GM12878 (cell line): ENCODE measurements around the gene FARS2. TPM values are rescaled to one million over a fixed set of nuclear protein-coding genes. Genes with fewer than 3 reads are reported as not detected.

Experiments
- ATAC-seq: fragments of 200-7000 bp; cut with Tn5 transposase; 3 replicates; pipeline ENCODE4 v1.9.1; 2020; ENCODE audit warnings: mild to moderate bottlenecking, moderate library complexity
- BruUV-seq: library from RNA; stranded (reverse); fragments of 400-500 nt; replicated peaks from 2 replicates; lab custom pipeline; 2021; lab: Mats Ljungman, UMichigan
- CTCF ChIA-PET: fragments of 300-600 bp; sonication (Branson Sonifier 250); formaldehyde crosslinking; extraction: SDS; loops from one replicate; lab custom pipeline; 2021; ENCODE audit warnings: inconsistent platforms; lab: Yijun Ruan, JAX
- POLR2A ChIA-PET: fragments of 350-600 bp; formaldehyde crosslinking; extraction: SDS; loops from one replicate; lab custom pipeline; 2021; ENCODE audit warnings: inconsistent platforms; lab: Charles Lee
- RAD21 ChIA-PET: fragments of 300-600 bp; sonication (Branson Sonifier 250); formaldehyde crosslinking; loops from one replicate; lab custom pipeline; 2023; ENCODE audit warnings: antibody characterized with exemption; ENCODE audit not compliant: unreplicated experiment; lab: Charles Lee
- SMC1A ChIA-PET: fragments of 300-600 bp; sonication (Branson Sonifier 250); formaldehyde crosslinking; loops from one replicate; lab custom pipeline; 2023; ENCODE audit not compliant: unreplicated experiment, uncharacterized antibody; lab: Charles Lee
- DNase-seq: peaks from one replicate; pipeline ENCODE4 v3.0.0-alpha.2; 2011; ENCODE audit warnings: low read depth, low spot score
- FAIRE-seq: peaks from 3 replicates; lab custom pipeline; 2011; peaks lifted over from hg19 to GRCh38; lab: Jason Lieb, UNC
- H2AFZ ChIP-seq: 2 replicates; pipeline ENCODE4 v1.6.0; 2011; ENCODE audit warnings: low read depth, low read length, control low read depth; ENCODE audit not compliant: control insufficient read depth
- H3K27ac ChIP-seq: 2 replicates; pipeline ENCODE4 v1.5.1; 2011; ENCODE audit warnings: control low read depth; ENCODE audit not compliant: control insufficient read depth, insufficient read depth
- H3K27me3 ChIP-seq, 2 experiments: replicated peaks in 1 of 2; 2 replicates each; pipeline versions ENCODE4 v1.6.0 to v1.6.1; 2011; ENCODE audit warnings: low read length in 1 of 2; ENCODE audit not compliant: control insufficient read depth in 2 of 2, insufficient read depth in 2 of 2
- H3K36me3 ChIP-seq, 2 experiments: 2 replicates each; pipeline ENCODE4 v1.5.1; 2011; ENCODE audit warnings: low read length in 1 of 2; ENCODE audit not compliant: control insufficient read depth in 2 of 2, insufficient read depth in 2 of 2
- H3K4me1 ChIP-seq: 2 replicates; pipeline ENCODE4 v1.6.1; 2011; ENCODE audit warnings: mild to moderate bottlenecking, low read length, moderate library complexity, mixed read lengths; ENCODE audit not compliant: control insufficient read depth, insufficient read depth
- H3K4me2 ChIP-seq: 2 replicates; pipeline ENCODE4 v1.6.0; 2011; ENCODE audit warnings: control low read depth; ENCODE audit not compliant: control insufficient read depth, insufficient read depth
- H3K4me3 ChIP-seq: fragments of 200-600 bp; sonication (generic); 2 replicates; pipeline ENCODE4 v1.5.1; 2016
- H3K79me2 ChIP-seq: 2 replicates; pipeline ENCODE4 v1.6.0; 2011; ENCODE audit warnings: low read length; ENCODE audit not compliant: control insufficient read depth, insufficient read depth
- H3K9ac ChIP-seq: 2 replicates; pipeline ENCODE4 v1.8.0; 2011; ENCODE audit warnings: low read length, control low read depth, mixed read lengths; ENCODE audit not compliant: control insufficient read depth, insufficient read depth
- H3K9me3 ChIP-seq: replicated peaks from 3 replicates; pipeline ENCODE4 v1.5.1; 2011; ENCODE audit warnings: mild to moderate bottlenecking, low read length; ENCODE audit not compliant: control insufficient read depth, insufficient read depth
- H4K20me1 ChIP-seq: 2 replicates; pipeline ENCODE4 v1.6.0; 2011; ENCODE audit not compliant: control insufficient read depth, insufficient read depth
- BCL11A ChIP-seq: IDR thresholded peaks from 2 replicates; pipeline ENCODE4 v1.6.1; 2011; ENCODE audit warnings: low read depth, low read length
- BHLHE40 ChIP-seq, 2 experiments: fragments of 450-650 bp in 1 of 2; IDR thresholded peaks; 2 replicates each; pipeline ENCODE4 v1.6.1; 2011 to 2017; ENCODE audit warnings: low read depth in 2 of 2, borderline replicate concordance in 1 of 2, improper control_type of control experiment in 1 of 2, low read length in 1 of 2, mild to moderate bottlenecking in 1 of 2
- JUNB ChIP-seq: IDR thresholded peaks from 2 replicates; pipeline ENCODE4 v1.6.1; 2016; ENCODE audit warnings: antibody characterized with exemption, mild to moderate bottlenecking
- MEF2A ChIP-seq: IDR thresholded peaks from 2 replicates; pipeline ENCODE4 v1.6.1; 2011; ENCODE audit warnings: low read depth, mild to moderate bottlenecking, low read length, moderate library complexity; ENCODE audit not compliant: insufficient read depth
- MTA2 ChIP-seq: fragments of 450-650 bp; IDR thresholded peaks from 2 replicates; pipeline ENCODE4 v1.6.1; 2016; ENCODE audit warnings: low read depth, mild to moderate bottlenecking, moderate library complexity
- PBX3 ChIP-seq: IDR thresholded peaks from 2 replicates; pipeline ENCODE4 v1.6.1; 2011; ENCODE audit warnings: mild to moderate bottlenecking, low read depth, low read length, moderate library complexity; ENCODE audit not compliant: insufficient replicate concordance
- RFX5 ChIP-seq: IDR thresholded peaks from 2 replicates; pipeline ENCODE4 v1.6.1; 2011; ENCODE audit warnings: low read depth, low read length, improper control_type of control experiment
- SMARCA5 ChIP-seq: fragments of 450-650 bp; IDR thresholded peaks from 2 replicates; pipeline ENCODE4 v1.6.1; 2017; ENCODE audit warnings: mild to moderate bottlenecking
- SREBF1 ChIP-seq: IDR thresholded peaks from 2 replicates; pipeline ENCODE4 v1.6.1; 2012; ENCODE audit warnings: mild to moderate bottlenecking, low read length
- SRF ChIP-seq, 2 experiments: IDR thresholded peaks; 2 replicates each; pipeline ENCODE4 v1.6.1; 2011; ENCODE audit warnings: low read depth in 2 of 2, low read length in 2 of 2, mild to moderate bottlenecking in 1 of 2, moderate library complexity in 1 of 2
- WGBS: methylation state at CpG from one replicate; pipeline ENCODE4 v1.1.6; 2016; ENCODE audit warnings: low lambda C conversion rate; ENCODE audit not compliant: insufficient replicate concordance, insufficient coverage; ENCODE audit errors: missing lambda C conversion rate; 5-methylcytosine and 5-hydroxymethylcytosine counted together
- in situ Hi-C: fragments of 300-500 bp; cut with MboI; formaldehyde crosslinking; loops from 9 replicates; pipeline ENCODE4 v1.14.3; 2018; ENCODE audit warnings: mixed read lengths
- intact Hi-C: fragments of 100-400 bp; cut with micrococcal nuclease; formaldehyde crosslinking; loops from one replicate; pipeline ENCODE4 v1.14.2; 2022; ENCODE audit not compliant: unreplicated experiment
- polyA plus RNA-seq, 11 experiments: library from polyadenylated mRNA; depleted of rRNA in 4 of 11; unstranded in 6 of 11; stranded (reverse) in 5 of 11; fragments of >200 nt; fragmentation: Nextera tagmentation in 4 of 11; fragmentation: Illumina TruSeq in 1 of 11; extraction: Ambion mirVana in 4 of 11; extraction: Trizol in 1 of 11; gene quantifications; 1 replicate in 1 of 11; 2 replicates in 10 of 11; pipeline versions ENCODE4 v1.2.1 to v1.2.3, GENCODE V29; 2011 to 2016; ENCODE audit warnings: inconsistent platforms in 2 of 11, missing spikeins in 2 of 11, low read depth in 1 of 11
- total RNA-seq, 4 experiments: library from RNA; depleted of rRNA in 3 of 4; stranded (reverse); fragments of >200 nt in 3 of 4; fragmentation: Illumina TruSeq in 1 of 4; extraction: Trizol in 1 of 4; gene quantifications; 2 replicates each; pipeline versions ENCODE4 v1.2.1 to v1.2.3, GENCODE V29; 2013 to 2021

Gene FARS2
- total and polyA plus RNA-seq, 10 of the 15 experiments (the other 5 are each of a cell fraction or from before 2014, with no cell fraction given) = 16.8 to 46.7 (median 25.6) TPM

GRCh38 chr6:5278565-5279120 is 17.3 kb downstream of the FARS2 start:
- DNase-seq (no peak), FAIRE-seq (no peak), ATAC-seq (peak; percentile 48)
- no peak overlapping the region for H3K4me3 ChIP-seq
- H3K4me1 ChIP-seq = peaks cover 21% of the 10 kb centered on the region
- no peaks in the 10 kb centered on the region for H3K27me3 ChIP-seq
- H4K20me1 ChIP-seq = no peaks in the 10 kb centered on the region
- peak overlapping the region; percentile 66 for H3K4me2 ChIP-seq
- no TSS peak for BruUV-seq
- peak overlapping the region; percentile 28 for H3K27ac ChIP-seq
- H3K9me3 ChIP-seq = no peaks in the 10 kb centered on the region
- 0% methylated on average over 3 of the region's 3 CpGs for WGBS
- CTCF ChIA-PET = interaction anchor here (0.6 to 3.6 kb wide), 4 partner anchors 12 to 114 kb away, joined by 3 to 19 read pairs (median 4); no protein-coding TSS in a partner anchor
- SMC1A ChIA-PET = interaction anchor here (0.7 to 2.2 kb wide), 7 partner anchors 12 to 135 kb away, joined by 3 to 22 read pairs (median 3); no protein-coding TSS in a partner anchor
- POLR2A ChIA-PET = interaction anchor here (0.6 to 1.6 kb wide), 2 partner anchors 12 to 26 kb away, joined by 3 to 7 read pairs; no protein-coding TSS in a partner anchor
- H3K36me3 ChIP-seq = no peaks in the 10 kb centered on the region; a peak in 1 of 4 replicates
- H3K9ac ChIP-seq = no peak overlapping the region
- in situ Hi-C loops (no loop called here), intact Hi-C loops (loop anchor here (1.0 kb wide), 2 partner anchors 17 to 24 kb away; partner anchors contain the start of gene FARS2)
- H2AFZ ChIP-seq = peak overlapping the region; percentile 73; the same call in 1 of the 2 replicates
- RAD21 ChIA-PET = interaction anchor here (1.0 to 3.0 kb wide), 3 partner anchors 12 to 24 kb away, joined by 3 to 13 read pairs (median 5); no protein-coding TSS in a partner anchor
- no peaks in the 10 kb centered on the region; the same call in none of the 2 replicates for H3K79me2 ChIP-seq
- no peak for TF ChIP-seq RFX5
- TF ChIP-seq BHLHE40 (IDR thresholded peaks at IDR 0.05; ENCODE audit: borderline replicate concordance in 1 of 2, low read depth in 2 of 2, low read length in 1 of 2) = 0 out of 4 replicates have a peak, but pooled peaks of 1 of the 2 experiments have one; percentile 10

- intact Hi-C loops = no loop called here
- WGBS = 42% methylated on average over 2 of the region's 2 CpGs
Observed at GRCh38 chr6:5279891-5280338, 18.6 kb downstream of the FARS2 start.

More at GRCh38 chr6:5279891-5280338, 18.6 kb downstream of the FARS2 start:
- in situ Hi-C loops = no loop called here
- no peaks in the 10 kb centered on the region; the same call in none of the 2 replicates for H3K79me2 ChIP-seq
- DNase-seq (no peak), FAIRE-seq (peak; percentile 7), ATAC-seq (peak; percentile 66)
- CTCF ChIA-PET = interaction anchor here (0.7 to 1.8 kb wide), 3 partner anchors 23 to 136 kb away, joined by 3 to 11 read pairs (median 3); no protein-coding TSS in a partner anchor
- POLR2A ChIA-PET = no interaction called here
- no peak overlapping the region for H2AFZ ChIP-seq
- peak; percentile 88 for TF ChIP-seq MTA2
- TF ChIP-seq BCL11A = peak; percentile 52
- TF ChIP-seq SREBF1 = peak; percentile 39; the same call in 1 of the 2 replicates
- 0 out of 2 replicates have a peak, but pooled peaks have one; percentile 43 for TF ChIP-seq MEF2A
- TF ChIP-seq PBX3 = no peak
- peak; percentile 6 to 80; a peak in 1 of 4 replicates for TF ChIP-seq SRF (IDR thresholded peaks at IDR 0.05; ENCODE audit: low read depth in 2 of 2, low read length in 2 of 2)
- TF ChIP-seq SMARCA5 = no peak
- TF ChIP-seq JUNB = peak; percentile 86
- H3K27me3 ChIP-seq = no peaks in the 10 kb centered on the region
- no TSS peak for BruUV-seq
- H3K4me1 ChIP-seq = peaks cover 21% of the 10 kb centered on the region
- SMC1A ChIA-PET = interaction anchor here (0.6 to 1.9 kb wide), 8 partner anchors 9 to 132 kb away, joined by 3 to 9 read pairs (median 4); no protein-coding TSS in a partner anchor
- H3K4me3 ChIP-seq = no peak overlapping the region
- peak overlapping the region; percentile 28 for H3K27ac ChIP-seq
- RAD21 ChIA-PET = interaction anchor here (0.8 to 2.0 kb wide), 2 partner anchors 23 to 136 kb away, joined by 3 to 5 read pairs; no protein-coding TSS in a partner anchor
- H3K9me3 ChIP-seq = no peaks in the 10 kb centered on the region
- H3K4me2 ChIP-seq = peak overlapping the region; percentile 51
- no peaks in the 10 kb centered on the region for H4K20me1 ChIP-seq
- no peaks in the 10 kb centered on the region; a peak in 1 of 4 replicates for H3K36me3 ChIP-seq
- H3K9ac ChIP-seq = no peak overlapping the region
